ENCODE data around the gene EIF4E1B. TPM values are rescaled to one million over a fixed set of nuclear protein-coding genes. Genes with fewer than 3 reads are reported as not detected.

Gene EIF4E1B
- total RNA-seq, 4 donors from 2014 or later = not detected

GRCh38 chr5:176638437-176638836 is 8.0 kb downstream of the EIF4E1B start:
- Histone ChIP-seq H3K9me3 (no peaks in the 10 kb centered on the region), H3K36me3 (no peaks in the 10 kb centered on the region), H3K4me1 (peaks cover 0 to 7% (median 0%) of the 10 kb centered on the region in 3 donors), H3K27ac (no peak overlapping the region), H3K27me3 (peaks cover 0 to 23% (median 0%) of the 10 kb centered on the region in 4 donors), H3K4me3 (no peak overlapping the region)
- no peak for DNase-seq
- TF ChIP-seq CTCF (IDR thresholded peaks at IDR 0.05) (no peak), POLR2A (IDR thresholded peaks at IDR 0.05) (no peak)
- intact Hi-C loops (cut with DNase I) = no loop called here
- WGBS, 2 donors = 88 to 96% methylated on average over 3 of the region's 3 CpGs

- no peak overlapping the region for H3K4me3 ChIP-seq
- 71% methylated on average over 1 to 3 of the region's 4 CpGs for WGBS, 2 donors
- H3K27me3 ChIP-seq = peaks cover 0 to 15% (median 0%) of the 10 kb centered on the region in 4 donors
- intact Hi-C loops (cut with DNase I) = no loop called here
- H3K36me3 ChIP-seq = no peaks in the 10 kb centered on the region
- H3K27ac ChIP-seq = no peak overlapping the region
- DNase-seq = no peak
- TF ChIP-seq POLR2A (IDR thresholded peaks at IDR 0.05) (no peak), CTCF (IDR thresholded peaks at IDR 0.05) (no peak)
- no peaks in the 10 kb centered on the region for H3K9me3 ChIP-seq
- peaks cover 0 to 7% (median 0%) of the 10 kb centered on the region in 3 donors for H3K4me1 ChIP-seq
Measured at GRCh38 chr5:176639208-176639607, 8.7 kb downstream of the EIF4E1B start.

GRCh38 chr5:176639981-176640380 is 9.5 kb downstream of the EIF4E1B start:
- 20% methylated on average over 2 of the region's 4 CpGs; no CpG with 5 or more reads in 1 of the 2 donors for WGBS, 2 donors
- Histone ChIP-seq H3K4me3 (no peak overlapping the region), H3K27me3 (peaks cover 0 to 9% (median 0%) of the 10 kb centered on the region in 4 donors), H3K27ac (no peak overlapping the region), H3K36me3 (no peaks in the 10 kb centered on the region), H3K4me1 (peaks cover 0 to 7% (median 0%) of the 10 kb centered on the region in 3 donors), H3K9me3 (no peaks in the 10 kb centered on the region)
- intact Hi-C loops (cut with DNase I) = no loop called here
- TF ChIP-seq POLR2A (IDR thresholded peaks at IDR 0.05) (no peak), CTCF (IDR thresholded peaks at IDR 0.05) (no peak)
- no peak for DNase-seq

GRCh38 chr5:176640616-176641015 is 10.1 kb downstream of the EIF4E1B start:
- peaks cover 0 to 7% (median 0%) of the 10 kb centered on the region in 3 donors for H3K4me1 ChIP-seq
- intact Hi-C loops (cut with DNase I) = no loop called here
- TF ChIP-seq CTCF (IDR thresholded peaks at IDR 0.05) (no peak), POLR2A (IDR thresholded peaks at IDR 0.05) (no peak)
- H3K9me3 ChIP-seq = no peaks in the 10 kb centered on the region
- H3K27me3 ChIP-seq = peaks cover 0 to 3% (median 0%) of the 10 kb centered on the region in 4 donors
- H3K27ac ChIP-seq = no peak overlapping the region
- no peaks in the 10 kb centered on the region for H3K36me3 ChIP-seq
- WGBS, 2 donors = 54 to 68% methylated on average over 4 of the region's 4 CpGs
- no peak overlapping the region for H3K4me3 ChIP-seq
- DNase-seq = no peak

- H3K27ac ChIP-seq = no peak overlapping the region
- intact Hi-C loops (cut with DNase I) = no loop called here
- H3K4me3 ChIP-seq = no peak overlapping the region
- peaks cover 5 to 18% (median 5%) of the 10 kb centered on the region in 3 donors for H3K4me1 ChIP-seq
- no peaks in the 10 kb centered on the region for H3K36me3 ChIP-seq
- H3K9me3 ChIP-seq = no peaks in the 10 kb centered on the region
- H3K27me3 ChIP-seq = no peaks in the 10 kb centered on the region
- TF ChIP-seq CTCF (IDR thresholded peaks at IDR 0.05) = no peak
- TF ChIP-seq POLR2A (IDR thresholded peaks at IDR 0.05) = no peak
- WGBS, 2 donors = 54 to 67% methylated on average over 4 to 6 of the region's 15 CpGs
- DNase-seq = no peak
Measured at GRCh38 chr5:176642675-176643490, 12.4 kb downstream of the EIF4E1B start.
